Stimulated activated CD8-positive, alpha-beta memory T cell treated with anti-CD3 and anti-CD28 coated beads, Interleukin-12 subunit alpha, Interleukin-12 subunit beta, amount 100 ng/mL, for 1 hour (primary cell): ENCODE results near the gene SLC49A4.

Source experiments
- DNase-seq: peaks from one replicate; pipeline ENCODE4 v3.0.0-alpha.2; 2020; ENCODE audit warnings: low read depth

Gene SLC49A4

GRCh38 chr3:122908251-122908650 is 113.4 kb downstream of the SLC49A4 start:
- no peak for DNase-seq

GRCh38 chr3:122911901-122912300 is 117.0 kb downstream of the SLC49A4 start:
- no peak for DNase-seq

GRCh38 chr3:122912772-122913538 is 118.1 kb downstream of the SLC49A4 start:
- no peak for DNase-seq

GRCh38 chr3:122913539-122914100 is 118.8 kb downstream of the SLC49A4 start:
- no peak for DNase-seq

GRCh38 chr3:122915300-122916055 is 120.6 kb downstream of the SLC49A4 start:
- no peak for DNase-seq

GRCh38 chr3:122916084-122916483 is 121.2 kb downstream of the SLC49A4 start:
- no peak for DNase-seq

- no peak for DNase-seq
These were observed 121.7 kb downstream of the SLC49A4 start for GRCh38 chr3:122916580-122916979.

GRCh38 chr3:122917412-122917811 is 122.5 kb downstream of the SLC49A4 start:
- DNase-seq, result no peak

- no peak for DNase-seq
These were observed 123.9 kb downstream of the SLC49A4 start for GRCh38 chr3:122918576-122919290.

- DNase-seq, result no peak
These were observed 124.4 kb downstream of the SLC49A4 start for GRCh38 chr3:122919291-122919610.

- no peak for DNase-seq
These were observed 126.1 kb downstream of the SLC49A4 start for GRCh38 chr3:122920986-122921385.

GRCh38 chr3:122921791-122922651 is 127.2 kb downstream of the SLC49A4 start:
- no peak for DNase-seq

- DNase-seq, result no peak
These were observed 128.7 kb downstream of the SLC49A4 start for GRCh38 chr3:122923611-122924010.

- no peak for DNase-seq
These were observed 129.2 kb downstream of the SLC49A4 start for GRCh38 chr3:122924056-122924455.

GRCh38 chr3:122925756-122926155 is 130.9 kb downstream of the SLC49A4 start:
- no peak for DNase-seq

- no peak for DNase-seq
These were observed 131.5 kb downstream of the SLC49A4 start for GRCh38 chr3:122926322-122926721.

- no peak for DNase-seq
These were observed 131.9 kb downstream of the SLC49A4 start for GRCh38 chr3:122926811-122927210.

GRCh38 chr3:122927726-122928125 is 132.9 kb downstream of the SLC49A4 start:
- DNase-seq, result no peak

GRCh38 chr3:122928396-122929187 is 133.7 kb downstream of the SLC49A4 start:
- no peak for DNase-seq

- DNase-seq, result no peak
These were observed 134.6 kb downstream of the SLC49A4 start for GRCh38 chr3:122929188-122930062.
